ENCODE measurements around the gene TOR1A. TPM values are rescaled to one million over a fixed set of nuclear protein-coding genes. Genes with fewer than 3 reads are reported as not detected.

TOR1A gene
- total RNA-seq, 2 donors from 2014 or later, result 17.4 to 27.0 TPM

- WGBS, 2 donors, result 0% methylated on average over 29 to 32 of the region's 32 CpGs
Measured at GRCh38 chr9:129834489-129835127, 10.7 kb upstream of the TOR1A start.

GRCh38 chr9:129832982-129833381 lies 9.0 kb upstream of the TOR1A start:
- intact Hi-C loops (cut with DNase I), result no loop called here
- WGBS, 2 donors, result 82 to 94% methylated on average over 1 of the region's 1 CpG
- H3K4me3 ChIP-seq, result no peak overlapping the region
- DNase-seq (no peak), ATAC-seq (no peak)
- no peaks in the 10 kb centered on the region for H3K27me3 ChIP-seq
- no peaks in the 10 kb centered on the region for H3K9me3 ChIP-seq
- peaks cover 6 to 35% of the 10 kb centered on the region in 2 donors for H3K36me3 ChIP-seq (replicated peaks in 1 of 2; ENCODE audit: insufficient read depth in 1 of 2, low read depth in 2 of 2)
- TF ChIP-seq POLR2A (IDR thresholded peaks at IDR 0.05), result no peak
- TF ChIP-seq, protein P1, sequence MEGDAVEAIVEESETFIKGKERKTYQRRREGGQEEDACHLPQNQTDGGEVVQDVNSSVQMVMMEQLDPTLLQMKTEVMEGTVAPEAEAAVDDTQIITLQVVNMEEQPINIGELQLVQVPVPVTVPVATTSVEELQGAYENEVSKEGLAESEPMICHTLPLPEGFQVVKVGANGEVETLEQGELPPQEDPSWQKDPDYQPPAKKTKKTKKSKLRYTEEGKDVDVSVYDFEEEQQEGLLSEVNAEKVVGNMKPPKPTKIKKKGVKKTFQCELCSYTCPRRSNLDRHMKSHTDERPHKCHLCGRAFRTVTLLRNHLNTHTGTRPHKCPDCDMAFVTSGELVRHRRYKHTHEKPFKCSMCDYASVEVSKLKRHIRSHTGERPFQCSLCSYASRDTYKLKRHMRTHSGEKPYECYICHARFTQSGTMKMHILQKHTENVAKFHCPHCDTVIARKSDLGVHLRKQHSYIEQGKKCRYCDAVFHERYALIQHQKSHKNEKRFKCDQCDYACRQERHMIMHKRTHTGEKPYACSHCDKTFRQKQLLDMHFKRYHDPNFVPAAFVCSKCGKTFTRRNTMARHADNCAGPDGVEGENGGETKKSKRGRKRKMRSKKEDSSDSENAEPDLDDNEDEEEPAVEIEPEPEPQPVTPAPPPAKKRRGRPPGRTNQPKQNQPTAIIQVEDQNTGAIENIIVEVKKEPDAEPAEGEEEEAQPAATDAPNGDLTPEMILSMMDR (IDR thresholded peaks at IDR 0.05), result no peak
- H3K4me1 ChIP-seq, result peaks cover 24% of the 10 kb centered on the region
- H3K27ac ChIP-seq, result no peak overlapping the region

More at GRCh38 chr9:129834489-129835127, 10.7 kb upstream of the TOR1A start:
- intact Hi-C loops (cut with DNase I), result no loop called here
- no peaks in the 10 kb centered on the region for H3K9me3 ChIP-seq
- peaks cover 24% of the 10 kb centered on the region for H3K4me1 ChIP-seq
- ATAC-seq (peak; percentile 7), DNase-seq (peak in 1 of 4 donors; percentile 13)
- peak overlapping the region; percentile 42 to 91 (median 80) for H3K27ac ChIP-seq
- peak overlapping the region; percentile 87 to 94 for H3K4me3 ChIP-seq
- H3K27me3 ChIP-seq, result no peaks in the 10 kb centered on the region
- TF ChIP-seq POLR2A (IDR thresholded peaks at IDR 0.05), result no peak
- TF ChIP-seq, protein P1 (IDR thresholded peaks at IDR 0.05), result no peak
- H3K36me3 ChIP-seq (replicated peaks in 1 of 2; ENCODE audit: insufficient read depth in 1 of 2, low read depth in 2 of 2), result peaks cover 0 to 23% of the 10 kb centered on the region in 2 donors

GRCh38 chr9:129828969-129829368 lies 5.0 kb upstream of the TOR1A start:
- no peak for TF ChIP-seq POLR2A (IDR thresholded peaks at IDR 0.05)
- TF ChIP-seq, protein P1 (IDR thresholded peaks at IDR 0.05), result no peak

DNA sequence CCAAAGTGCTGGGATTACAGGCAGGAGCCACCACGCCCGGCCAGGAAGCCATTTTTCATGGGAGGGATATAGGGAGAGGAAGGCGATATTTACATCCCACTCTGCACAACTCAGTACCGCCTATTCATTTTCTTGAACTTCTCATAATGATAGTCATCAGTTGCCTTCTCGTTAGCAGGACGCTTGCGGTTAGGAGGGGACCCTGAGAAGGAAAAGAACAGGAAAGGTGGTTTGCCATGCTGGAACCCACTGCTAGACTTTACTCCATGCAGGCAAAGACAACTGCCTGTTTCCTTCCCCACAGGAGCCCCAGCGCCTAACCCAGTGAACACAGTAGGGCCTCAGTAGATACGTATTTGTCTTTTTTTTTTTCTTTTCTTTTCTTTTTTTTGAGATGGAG lies 4.1 kb upstream of the TOR1A start:
- WGBS, 2 donors, result 87 to 96% methylated on average over 7 to 9 of the region's 9 CpGs
- no peak overlapping the region for H3K27ac ChIP-seq
- DNase-seq (no peak), ATAC-seq (no peak)
- peaks cover 6 to 35% of the 10 kb centered on the region in 2 donors for H3K36me3 ChIP-seq (replicated peaks in 1 of 2; ENCODE audit: insufficient read depth in 1 of 2, low read depth in 2 of 2)
- no peak overlapping the region for H3K4me3 ChIP-seq
- H3K4me1 ChIP-seq, result peaks cover 1% of the 10 kb centered on the region
- no peaks in the 10 kb centered on the region for H3K9me3 ChIP-seq
- intact Hi-C loops (cut with DNase I), result no loop called here
- no peaks in the 10 kb centered on the region for H3K27me3 ChIP-seq
- no peak for TF ChIP-seq POLR2A (IDR thresholded peaks at IDR 0.05)
- TF ChIP-seq, protein P1 (IDR thresholded peaks at IDR 0.05), result no peak

More at GRCh38 chr9:129828969-129829368, 5.0 kb upstream of the TOR1A start:
- Histone ChIP-seq H3K36me3 (replicated peaks in 1 of 2; ENCODE audit: insufficient read depth in 1 of 2, low read depth in 2 of 2) (peaks cover 6 to 35% of the 10 kb centered on the region in 2 donors), H3K4me3 (no peak overlapping the region), H3K4me1 (peaks cover 7% of the 10 kb centered on the region), H3K27ac (no peak overlapping the region), H3K9me3 (no peaks in the 10 kb centered on the region), H3K27me3 (no peaks in the 10 kb centered on the region)
- intact Hi-C loops (cut with DNase I), result no loop called here
- WGBS, 2 donors, result 88 to 96% methylated on average over 10 of the region's 10 CpGs
- DNase-seq (no peak), ATAC-seq (no peak)

- Histone ChIP-seq H3K27ac (no peak overlapping the region), H3K4me3 (no peak overlapping the region), H3K27me3 (no peaks in the 10 kb centered on the region), H3K36me3 (replicated peaks in 1 of 2; ENCODE audit: insufficient read depth in 1 of 2, low read depth in 2 of 2) (peaks cover 6 to 30% of the 10 kb centered on the region in 2 donors), H3K4me1 (peaks cover 9% of the 10 kb centered on the region), H3K9me3 (no peaks in the 10 kb centered on the region)
- 78 to 86% methylated on average over 1 of the region's 1 CpG for WGBS, 2 donors
- intact Hi-C loops (cut with DNase I), result no loop called here
- no peak for TF ChIP-seq POLR2A (IDR thresholded peaks at IDR 0.05)
- TF ChIP-seq, protein P1 (IDR thresholded peaks at IDR 0.05), result no peak
- DNase-seq (no peak), ATAC-seq (no peak)
Measured at GRCh38 chr9:129826759-129827158, 2.8 kb upstream of the TOR1A start.
